Measurements from ENCODE around the gene ZSWIM8. TPM values are rescaled to one million over a fixed set of nuclear protein-coding genes. Genes with fewer than 3 reads are reported as not detected.

The ZSWIM8 gene
- total RNA-seq, 1 donor from 2014 or later = 165 TPM

GRCh38 chr10:73838827-73839226 is 53.4 kb downstream of the ZSWIM8 start:
- DNase-seq = no peak
- H3K27ac Mint-ChIP-seq (ENCODE audit: unreplicated experiment) = no peak overlapping the region
- H3K9me3 Mint-ChIP-seq (ENCODE audit: unreplicated experiment) = peaks cover 3% of the 10 kb centered on the region
- TF ChIP-seq CTCF (IDR thresholded peaks at IDR 0.05; ENCODE audit: partially characterized antibody, unreplicated experiment) = no peak
- no peaks in the 10 kb centered on the region for H3K4me1 Mint-ChIP-seq (ENCODE audit: low read depth, unreplicated experiment)
- no peak overlapping the region for H3K4me3 Mint-ChIP-seq (ENCODE audit: unreplicated experiment)
- H3K27me3 Mint-ChIP-seq (ENCODE audit: unreplicated experiment) = peaks cover 2% of the 10 kb centered on the region
- no peaks in the 10 kb centered on the region for H3K36me3 Mint-ChIP-seq (ENCODE audit: unreplicated experiment)

DNA sequence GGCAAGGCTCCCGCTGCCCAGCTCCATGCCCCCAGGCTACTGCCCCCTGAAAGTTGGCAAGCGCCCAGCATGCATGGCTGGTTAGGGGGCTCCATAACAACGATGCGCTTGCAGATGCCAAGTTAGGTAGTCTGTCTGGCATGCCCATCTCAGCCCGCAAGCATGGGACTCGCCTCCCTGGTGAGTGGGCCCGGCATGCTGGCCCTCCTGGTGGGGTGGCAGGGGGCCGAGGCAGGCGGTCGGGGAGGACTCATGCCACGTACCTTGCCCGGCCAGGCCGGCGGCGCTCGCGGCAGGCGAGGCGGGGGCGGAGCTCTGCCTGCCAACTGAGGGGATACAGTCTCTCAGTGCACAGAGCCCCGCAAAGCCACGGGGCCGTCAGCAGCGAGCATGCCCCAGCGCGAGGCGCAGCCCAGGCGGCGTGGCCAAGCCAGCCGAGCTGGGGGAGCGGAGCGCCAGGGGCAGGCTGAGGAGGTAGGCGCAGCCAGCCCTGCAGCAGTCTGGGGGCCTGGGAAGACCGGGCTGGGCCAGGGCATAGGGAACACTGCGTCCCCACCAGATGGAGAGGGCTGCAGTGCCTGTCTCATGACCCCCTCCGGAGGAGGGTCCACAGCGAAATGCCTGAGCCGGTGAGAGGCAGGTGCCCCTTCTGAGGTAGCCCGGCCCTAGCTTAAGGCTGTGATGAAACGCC is 54.0 kb downstream of the ZSWIM8 start:
- peaks cover 2% of the 10 kb centered on the region for H3K27me3 Mint-ChIP-seq (ENCODE audit: unreplicated experiment)
- no peak for DNase-seq
- H3K9me3 Mint-ChIP-seq (ENCODE audit: unreplicated experiment) = peaks cover 3% of the 10 kb centered on the region
- no peak overlapping the region for H3K4me3 Mint-ChIP-seq (ENCODE audit: unreplicated experiment)
- TF ChIP-seq CTCF (IDR thresholded peaks at IDR 0.05; ENCODE audit: partially characterized antibody, unreplicated experiment) = no peak
- no peak overlapping the region for H3K27ac Mint-ChIP-seq (ENCODE audit: unreplicated experiment)
- no peaks in the 10 kb centered on the region for H3K4me1 Mint-ChIP-seq (ENCODE audit: low read depth, unreplicated experiment)
- no peaks in the 10 kb centered on the region for H3K36me3 Mint-ChIP-seq (ENCODE audit: unreplicated experiment)

- H3K36me3 Mint-ChIP-seq (ENCODE audit: unreplicated experiment) = no peaks in the 10 kb centered on the region
- H3K27me3 Mint-ChIP-seq (ENCODE audit: unreplicated experiment) = no peaks in the 10 kb centered on the region
- no peak for DNase-seq
- H3K4me1 Mint-ChIP-seq (ENCODE audit: low read depth, unreplicated experiment) = no peaks in the 10 kb centered on the region
- TF ChIP-seq CTCF (IDR thresholded peaks at IDR 0.05; ENCODE audit: partially characterized antibody, unreplicated experiment) = no peak
- no peak overlapping the region for H3K27ac Mint-ChIP-seq (ENCODE audit: unreplicated experiment)
- peaks cover 3% of the 10 kb centered on the region for H3K9me3 Mint-ChIP-seq (ENCODE audit: unreplicated experiment)
- H3K4me3 Mint-ChIP-seq (ENCODE audit: unreplicated experiment) = no peak overlapping the region
These were observed 54.6 kb downstream of the ZSWIM8 start for GRCh38 chr10:73840056-73840402.

GRCh38 chr10:73840403-73841060 is 55.1 kb downstream of the ZSWIM8 start:
- no peak for TF ChIP-seq CTCF (IDR thresholded peaks at IDR 0.05; ENCODE audit: partially characterized antibody, unreplicated experiment)
- no peak overlapping the region for H3K4me3 Mint-ChIP-seq (ENCODE audit: unreplicated experiment)
- H3K9me3 Mint-ChIP-seq (ENCODE audit: unreplicated experiment) = peaks cover 3% of the 10 kb centered on the region
- H3K27ac Mint-ChIP-seq (ENCODE audit: unreplicated experiment) = no peak overlapping the region
- no peaks in the 10 kb centered on the region for H3K36me3 Mint-ChIP-seq (ENCODE audit: unreplicated experiment)
- no peaks in the 10 kb centered on the region for H3K4me1 Mint-ChIP-seq (ENCODE audit: low read depth, unreplicated experiment)
- H3K27me3 Mint-ChIP-seq (ENCODE audit: unreplicated experiment) = no peaks in the 10 kb centered on the region
- no peak for DNase-seq

GRCh38 chr10:73841061-73841421 is 55.6 kb downstream of the ZSWIM8 start:
- DNase-seq = no peak
- H3K27me3 Mint-ChIP-seq (ENCODE audit: unreplicated experiment) = no peaks in the 10 kb centered on the region
- H3K4me1 Mint-ChIP-seq (ENCODE audit: low read depth, unreplicated experiment) = no peaks in the 10 kb centered on the region
- no peaks in the 10 kb centered on the region for H3K36me3 Mint-ChIP-seq (ENCODE audit: unreplicated experiment)
- no peak overlapping the region for H3K27ac Mint-ChIP-seq (ENCODE audit: unreplicated experiment)
- peaks cover 3% of the 10 kb centered on the region for H3K9me3 Mint-ChIP-seq (ENCODE audit: unreplicated experiment)
- H3K4me3 Mint-ChIP-seq (ENCODE audit: unreplicated experiment) = no peak overlapping the region
- TF ChIP-seq CTCF (IDR thresholded peaks at IDR 0.05; ENCODE audit: partially characterized antibody, unreplicated experiment) = no peak
